CD4-positive, alpha-beta T cell (primary cell): ENCODE results near the gene SPINK5. TPM values are rescaled to one million over a fixed set of nuclear protein-coding genes. Genes with fewer than 3 reads are reported as not detected.

Experiments used
- ATAC-seq: fragments of 200-7000 bp; cut with Tn5 transposase; one replicate; pipeline ENCODE4 v1.10.0; 2022; ENCODE audit warnings: mild to moderate bottlenecking; ENCODE audit not compliant: poor library complexity
- CTCF ChIA-PET: fragments of 350-600 bp; sonication (Branson Sonifier 250); formaldehyde crosslinking; loops from one replicate; lab custom pipeline; 2021; ENCODE audit warnings: antibody characterized with exemption, inconsistent platforms; lab: Charles Lee
- POLR2A ChIA-PET: fragments of 350-600 bp; sonication (Branson Sonifier 250); formaldehyde crosslinking; loops from one replicate; lab custom pipeline; 2021; ENCODE audit warnings: antibody characterized with exemption, inconsistent platforms; lab: Charles Lee
- DNase-seq, 14 experiments: peaks; one replicate each; pipeline ENCODE4 v3.0.0-alpha.2; 2013 to 2020; ENCODE audit warnings: mixed read lengths in 2 of 14
- H3K27ac ChIP-seq, 2 donors: one replicate each; pipeline versions ENCODE4 v1.5.1 to v1.7.0; 2013; ENCODE audit warnings: low read length in 2 of 2, low read depth in 1 of 2, mild to moderate bottlenecking in 1 of 2
- H3K27me3 ChIP-seq, 2 experiments: 1 replicate in 1 of 2; 2 replicates in 1 of 2; pipeline versions ENCODE4 v1.6.1 to v1.7.0; 2013; ENCODE audit warnings: low read length in 2 of 2, control low read depth in 1 of 2, mild to moderate bottlenecking in 1 of 2, moderate library complexity in 1 of 2; ENCODE audit not compliant: insufficient read depth in 2 of 2, control insufficient read depth in 1 of 2
- H3K36me3 ChIP-seq: one replicate; pipeline ENCODE4 v1.6.1; 2013; ENCODE audit warnings: low read length, control low read depth; ENCODE audit not compliant: insufficient read depth
- H3K4me1 ChIP-seq: one replicate; pipeline ENCODE4 v1.6.1; 2013; ENCODE audit warnings: low read length, control low read depth; ENCODE audit not compliant: insufficient read depth
- H3K4me3 ChIP-seq: one replicate; pipeline ENCODE4 v1.5.1; 2013; ENCODE audit warnings: mild to moderate bottlenecking, low read length, moderate library complexity
- H3K9me3 ChIP-seq, 2 experiments: 1 replicate in 1 of 2; 2 replicates in 1 of 2; pipeline versions ENCODE4 v1.6.1 to v1.7.0; 2013; ENCODE audit warnings: low read length in 2 of 2, mild to moderate bottlenecking in 2 of 2, control low read depth in 1 of 2, moderate library complexity in 1 of 2; ENCODE audit not compliant: control insufficient read depth in 1 of 2, insufficient read depth in 1 of 2
- H3K27ac Mint-ChIP-seq: one replicate; pipeline ENCODE4 v1.8.0; 2020; ENCODE audit warnings: mixed read lengths
- H3K27me3 Mint-ChIP-seq: one replicate; pipeline ENCODE4 v1.8.0; 2021; ENCODE audit warnings: mixed read lengths
- H3K36me3 Mint-ChIP-seq: one replicate; pipeline ENCODE4 v1.8.0; 2021; ENCODE audit warnings: low read depth, mixed read lengths
- H3K4me1 Mint-ChIP-seq: one replicate; pipeline ENCODE4 v1.8.0; 2021; ENCODE audit warnings: low read depth, mixed read lengths
- H3K4me3 Mint-ChIP-seq: one replicate; pipeline ENCODE4 v1.8.0; 2020; ENCODE audit warnings: mild to moderate bottlenecking, mixed read lengths
- H3K9me3 Mint-ChIP-seq: one replicate; pipeline ENCODE4 v1.8.0; 2020; ENCODE audit warnings: mixed read lengths
- intact Hi-C, 2 experiments: fragments of 100-400 bp; cut with DNase I in 1 of 2; cut with micrococcal nuclease in 1 of 2; formaldehyde crosslinking; loops; one replicate each; pipeline versions ENCODE4 v1.15.1 to v1.9.0; 2023 to 2025; cut with DNase I, micrococcal nuclease
- total RNA-seq, 174 experiments: library from RNA in 2 of 174; stranded (reverse) in 2 of 174; gene quantifications; one replicate each; pipeline ENCODE4 v1.2.3 and lab custom pipeline; 2021 to 2026
- TF ChIP-seq, protein P1 (sequence below): fragments of 200-600 bp; IDR thresholded peaks from one replicate; pipeline ENCODE4 v1.8.0; 2022; ENCODE audit warnings: antibody characterized with exemption, mild to moderate bottlenecking

Gene SPINK5
- total RNA-seq, 2 experiments from 2014 or later: not detected

- Mint-ChIP-seq H3K27ac (no peak overlapping the region), H3K36me3 (no peaks in the 10 kb centered on the region)
These were observed 19.4 kb downstream of the SPINK5 start for GRCh38 chr5:148083203-148083602.

GRCh38 chr5:148084269-148084668 is 20.5 kb downstream of the SPINK5 start:
- Mint-ChIP-seq H3K36me3 (no peaks in the 10 kb centered on the region), H3K4me3 (no peak overlapping the region), H3K27me3 (peaks cover 2% of the 10 kb centered on the region), H3K4me1 (no peaks in the 10 kb centered on the region), H3K27ac (no peak overlapping the region), H3K9me3 (peaks cover 3% of the 10 kb centered on the region)
- ATAC-seq (no peak), DNase-seq (no peak)
- H3K36me3 ChIP-seq: no peaks in the 10 kb centered on the region
- TF ChIP-seq, protein P1, sequence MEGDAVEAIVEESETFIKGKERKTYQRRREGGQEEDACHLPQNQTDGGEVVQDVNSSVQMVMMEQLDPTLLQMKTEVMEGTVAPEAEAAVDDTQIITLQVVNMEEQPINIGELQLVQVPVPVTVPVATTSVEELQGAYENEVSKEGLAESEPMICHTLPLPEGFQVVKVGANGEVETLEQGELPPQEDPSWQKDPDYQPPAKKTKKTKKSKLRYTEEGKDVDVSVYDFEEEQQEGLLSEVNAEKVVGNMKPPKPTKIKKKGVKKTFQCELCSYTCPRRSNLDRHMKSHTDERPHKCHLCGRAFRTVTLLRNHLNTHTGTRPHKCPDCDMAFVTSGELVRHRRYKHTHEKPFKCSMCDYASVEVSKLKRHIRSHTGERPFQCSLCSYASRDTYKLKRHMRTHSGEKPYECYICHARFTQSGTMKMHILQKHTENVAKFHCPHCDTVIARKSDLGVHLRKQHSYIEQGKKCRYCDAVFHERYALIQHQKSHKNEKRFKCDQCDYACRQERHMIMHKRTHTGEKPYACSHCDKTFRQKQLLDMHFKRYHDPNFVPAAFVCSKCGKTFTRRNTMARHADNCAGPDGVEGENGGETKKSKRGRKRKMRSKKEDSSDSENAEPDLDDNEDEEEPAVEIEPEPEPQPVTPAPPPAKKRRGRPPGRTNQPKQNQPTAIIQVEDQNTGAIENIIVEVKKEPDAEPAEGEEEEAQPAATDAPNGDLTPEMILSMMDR: no peak
- no peaks in the 10 kb centered on the region for H3K4me1 ChIP-seq
- ChIA-PET POLR2A (no interaction called here), CTCF (no interaction called here)
- no peaks in the 10 kb centered on the region for H3K27me3 ChIP-seq
- no peak overlapping the region for H3K27ac ChIP-seq
- H3K9me3 ChIP-seq: peaks cover 0 to 4% of the 10 kb centered on the region in 2 experiments
- intact Hi-C loops: no loop called here
- no peak overlapping the region for H3K4me3 ChIP-seq

More at GRCh38 chr5:148083203-148083602, 19.4 kb downstream of the SPINK5 start:
- TF ChIP-seq, protein P1: no peak
- Histone ChIP-seq H3K36me3 (no peaks in the 10 kb centered on the region), H3K4me3 (no peak overlapping the region), H3K9me3 (peaks cover 0 to 4% of the 10 kb centered on the region in 2 experiments), H3K27ac (no peak overlapping the region), H3K4me1 (no peaks in the 10 kb centered on the region), H3K27me3 (no peaks in the 10 kb centered on the region)
- H3K4me1 Mint-ChIP-seq: no peaks in the 10 kb centered on the region
- no peak overlapping the region for H3K4me3 Mint-ChIP-seq
- ATAC-seq (no peak), DNase-seq (no peak)
- POLR2A ChIA-PET: no interaction called here
- peaks cover 3% of the 10 kb centered on the region for H3K9me3 Mint-ChIP-seq
- no peaks in the 10 kb centered on the region for H3K27me3 Mint-ChIP-seq
- CTCF ChIA-PET: no interaction called here
- intact Hi-C loops: no loop called here

- TF ChIP-seq, protein P1: no peak
- DNase-seq (no peak), ATAC-seq (no peak)
- ChIA-PET POLR2A (no interaction called here), CTCF (no interaction called here)
- H3K9me3 Mint-ChIP-seq: peaks cover 3% of the 10 kb centered on the region
- Histone ChIP-seq H3K36me3 (no peaks in the 10 kb centered on the region), H3K27me3 (no peaks in the 10 kb centered on the region), H3K4me3 (no peak overlapping the region), H3K9me3 (peaks cover 0 to 4% of the 10 kb centered on the region in 2 experiments), H3K4me1 (no peaks in the 10 kb centered on the region), H3K27ac (no peak overlapping the region)
- H3K27me3 Mint-ChIP-seq: peaks cover 5% of the 10 kb centered on the region
- H3K27ac Mint-ChIP-seq: no peak overlapping the region
- no peak overlapping the region for H3K4me3 Mint-ChIP-seq
- H3K36me3 Mint-ChIP-seq: no peaks in the 10 kb centered on the region
- H3K4me1 Mint-ChIP-seq: no peaks in the 10 kb centered on the region
- intact Hi-C loops: no loop called here
These were observed 21.5 kb downstream of the SPINK5 start for GRCh38 chr5:148085310-148085709.
